HG03575 (cell line): ENCODE results near the gene VENTX.

Experiments used
- ATAC-seq: cut with Tn5 transposase; IDR thresholded peaks from one replicate; pipeline ENCODE4 v1.9.1; 2021; ENCODE audit not compliant: unreplicated experiment, insufficient number of reproducible peaks, low FRiP score; ENCODE audit errors: extremely low read depth

VENTX gene

DNA sequence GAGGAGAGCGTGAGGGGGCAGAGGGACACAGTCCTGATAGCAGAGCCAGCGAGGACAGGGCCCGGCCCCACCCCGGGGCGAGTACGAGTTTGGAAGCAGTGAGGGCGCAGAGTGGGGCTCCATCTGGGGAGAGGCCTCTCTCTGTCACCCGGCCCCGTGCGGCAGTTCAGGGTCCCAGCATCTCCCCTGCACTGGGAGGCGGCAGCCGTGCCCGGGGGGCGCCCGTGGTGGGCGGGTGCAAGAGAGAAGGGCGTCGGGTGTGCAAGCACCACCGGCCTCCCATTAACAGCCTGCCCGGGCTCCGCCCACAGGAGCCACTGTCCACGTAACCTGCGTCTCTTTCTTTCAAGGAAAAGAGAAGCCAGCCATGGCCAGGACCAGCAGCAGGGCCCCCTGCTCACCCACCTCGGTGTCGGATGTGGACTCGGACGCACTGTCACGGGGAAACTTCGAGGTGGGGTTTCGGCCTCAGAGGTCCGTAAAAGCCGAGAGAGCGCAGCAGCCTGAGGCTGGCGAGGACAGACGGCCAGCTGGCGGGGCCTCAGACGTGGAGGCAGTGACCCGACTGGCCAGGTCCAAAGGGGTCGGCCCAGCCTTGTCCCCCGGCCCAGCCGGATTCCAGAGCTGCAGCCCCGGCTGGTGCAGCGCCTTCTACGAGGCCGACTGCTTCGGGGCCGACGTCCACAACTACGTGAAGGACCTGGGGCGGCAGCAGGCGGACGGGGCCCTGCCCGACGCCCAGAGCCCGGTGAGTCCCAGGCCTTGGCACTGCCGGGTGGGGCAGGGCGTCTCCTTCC, 36.3 kb upstream of the VENTX start:
- ATAC-seq: no peak

DNA sequence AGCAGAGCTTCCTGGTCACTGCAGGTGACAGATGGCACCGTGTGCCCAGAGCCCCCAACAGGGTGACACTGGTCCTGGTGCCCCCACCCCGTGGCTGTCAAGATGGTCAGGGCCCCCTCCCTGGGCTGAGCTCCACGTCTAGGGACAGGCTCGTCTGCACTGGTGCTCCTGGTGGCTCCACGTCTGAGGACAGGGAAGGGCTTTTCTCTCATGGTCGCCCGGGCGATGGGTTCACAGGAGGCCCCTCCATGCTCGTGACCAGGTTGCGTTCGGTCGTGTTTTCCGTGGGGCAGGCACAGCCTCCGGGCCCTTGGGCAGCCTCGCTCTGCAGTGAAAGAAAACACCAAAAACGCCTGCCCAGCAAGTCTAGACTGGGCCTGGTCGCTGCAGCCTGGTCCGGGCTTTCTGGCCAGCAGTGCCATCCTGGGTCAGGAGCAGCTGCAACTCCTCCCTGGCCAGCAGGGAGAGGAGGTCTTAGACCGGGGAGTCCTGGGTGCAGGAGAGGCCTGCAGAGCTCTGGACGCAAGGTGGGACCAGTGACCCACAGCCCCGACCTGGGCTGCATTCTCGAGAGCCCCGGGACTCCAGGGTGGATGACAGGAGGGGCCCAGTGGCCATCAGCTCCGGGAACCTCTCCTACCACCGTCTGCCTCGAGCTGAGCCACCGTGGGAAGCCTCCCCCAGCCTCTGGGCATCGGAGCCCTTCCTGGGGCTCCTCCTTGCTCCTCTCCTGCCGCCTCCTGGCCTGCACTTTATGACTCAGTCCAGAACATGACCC, 35.5 kb upstream of the VENTX start:
- ATAC-seq: no peak

DNA sequence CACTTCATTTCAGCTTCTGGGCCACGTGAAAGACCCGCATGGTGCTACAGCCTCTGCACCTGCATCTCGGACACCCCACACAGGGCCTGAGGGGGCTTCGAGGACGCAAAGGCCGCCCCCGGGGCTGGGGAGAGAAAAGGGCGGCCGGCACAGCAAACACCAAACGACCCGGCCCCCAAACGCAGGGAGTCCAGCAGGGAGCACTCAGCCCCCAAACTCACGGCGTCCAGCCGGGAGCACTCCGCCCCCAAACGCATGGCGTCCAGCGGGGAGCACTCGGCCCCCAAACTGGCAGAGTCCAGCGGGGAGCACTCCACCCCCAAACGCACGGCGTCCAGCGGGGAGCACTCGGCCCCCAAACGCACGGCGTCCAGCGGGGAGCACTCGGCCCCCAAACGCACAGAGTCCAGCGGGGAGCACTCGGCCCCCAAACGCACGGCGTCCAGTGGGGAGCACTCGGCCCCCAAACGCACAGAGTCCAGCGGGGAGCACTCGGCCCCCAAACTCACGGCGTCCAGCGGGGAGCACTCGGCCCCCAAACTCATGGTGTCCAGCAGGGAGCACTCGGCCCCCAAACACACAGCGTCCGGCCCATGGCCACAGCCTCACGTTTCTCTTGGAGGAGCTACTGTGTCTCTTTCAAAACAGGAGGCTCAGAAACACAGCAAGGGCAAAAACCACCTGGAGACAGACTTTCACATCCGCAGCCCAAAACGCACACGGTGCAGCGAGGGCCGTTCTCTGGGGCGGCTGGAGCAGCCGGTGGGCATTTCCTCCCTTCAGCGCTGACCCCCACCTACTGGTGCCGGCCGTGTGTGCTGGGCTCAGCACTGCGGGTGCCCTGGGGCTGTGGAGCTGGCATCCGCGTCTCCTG, 34.6 kb upstream of the VENTX start:
- ATAC-seq: no peak

DNA sequence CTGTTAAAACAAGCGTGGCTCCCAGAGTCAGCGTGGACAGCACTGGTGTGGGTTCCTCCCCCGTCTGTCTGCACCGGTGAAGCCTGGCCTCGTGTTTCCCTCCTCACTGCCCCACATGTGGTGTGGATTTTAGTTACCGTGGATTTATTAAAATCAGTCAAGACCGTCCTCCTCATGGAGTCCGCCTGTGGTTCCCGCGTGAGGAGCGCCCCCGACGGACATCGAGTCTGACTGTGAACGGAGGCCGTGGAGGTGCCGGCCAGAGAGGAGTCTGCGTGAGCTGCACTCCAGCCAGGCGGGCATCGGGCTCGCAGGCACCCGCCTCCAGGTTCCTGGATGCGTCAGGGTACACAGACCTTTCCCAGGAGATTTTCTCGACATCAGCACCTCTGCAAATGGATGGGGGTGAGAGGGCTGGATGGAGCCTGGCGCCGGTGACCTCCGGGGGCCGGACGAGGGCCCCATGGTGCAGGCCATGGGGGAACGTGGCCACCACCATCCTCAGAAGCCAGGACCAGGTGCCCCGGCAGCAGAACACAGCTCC, 33.9 kb upstream of the VENTX start:
- ATAC-seq: no peak

DNA sequence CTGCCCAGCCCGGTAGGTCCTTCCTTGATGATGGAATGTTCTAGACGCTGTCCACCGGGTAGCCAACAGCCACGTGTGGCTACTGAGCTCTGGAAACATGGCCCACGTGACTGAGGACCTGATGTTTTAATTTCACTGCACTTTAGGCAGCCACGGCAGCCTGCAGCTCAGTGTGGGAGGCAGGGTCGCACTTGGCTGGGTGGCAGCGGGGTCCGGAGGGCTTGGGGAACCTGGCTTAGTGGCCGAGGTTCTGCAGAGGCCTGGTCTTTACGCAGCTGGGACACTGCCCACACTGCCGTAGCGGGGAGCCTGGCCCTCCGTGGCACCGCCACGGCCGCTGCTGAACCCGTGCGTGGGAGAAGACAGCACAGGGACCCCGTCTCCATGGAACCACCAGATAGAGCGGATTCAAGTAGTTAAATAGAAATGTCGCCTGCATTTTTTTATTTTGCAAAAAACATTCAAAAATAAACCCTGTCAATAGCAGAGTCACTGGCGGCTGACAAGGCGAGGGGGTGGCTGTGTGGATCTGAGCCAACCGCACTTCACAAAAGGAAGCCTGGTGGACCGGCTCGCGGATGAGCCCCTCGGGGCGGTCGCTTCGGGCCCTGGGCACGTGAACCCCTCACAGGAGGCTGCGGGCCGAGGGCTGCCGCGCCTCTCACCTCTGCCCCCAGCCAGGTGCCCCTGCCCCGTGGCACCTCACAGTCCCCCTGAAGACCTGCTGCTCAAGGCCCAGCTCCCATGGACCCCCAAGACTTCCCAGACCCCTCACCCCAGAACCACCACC, 33.2 kb upstream of the VENTX start:
- ATAC-seq: no peak

DNA sequence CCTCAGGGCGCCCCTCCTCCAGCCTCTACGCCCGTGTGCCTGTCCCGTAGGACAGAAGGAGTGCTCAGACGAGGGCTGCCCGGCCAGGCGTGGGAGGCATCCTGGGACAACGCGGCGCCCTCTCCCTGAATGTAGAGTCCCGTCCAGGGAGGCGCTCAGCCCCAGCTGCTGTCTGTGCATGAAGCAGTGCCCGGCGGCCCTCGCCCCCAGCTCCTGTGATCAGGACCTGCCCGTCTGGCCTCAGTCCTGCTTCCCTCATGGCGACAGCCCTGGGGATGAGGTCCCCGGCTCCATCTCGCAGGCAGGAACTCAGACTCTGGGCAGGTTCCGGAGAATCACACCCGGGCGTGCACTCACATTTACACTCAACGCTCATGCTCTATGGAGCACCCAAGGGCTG, 32.5 kb upstream of the VENTX start:
- ATAC-seq: no peak

DNA sequence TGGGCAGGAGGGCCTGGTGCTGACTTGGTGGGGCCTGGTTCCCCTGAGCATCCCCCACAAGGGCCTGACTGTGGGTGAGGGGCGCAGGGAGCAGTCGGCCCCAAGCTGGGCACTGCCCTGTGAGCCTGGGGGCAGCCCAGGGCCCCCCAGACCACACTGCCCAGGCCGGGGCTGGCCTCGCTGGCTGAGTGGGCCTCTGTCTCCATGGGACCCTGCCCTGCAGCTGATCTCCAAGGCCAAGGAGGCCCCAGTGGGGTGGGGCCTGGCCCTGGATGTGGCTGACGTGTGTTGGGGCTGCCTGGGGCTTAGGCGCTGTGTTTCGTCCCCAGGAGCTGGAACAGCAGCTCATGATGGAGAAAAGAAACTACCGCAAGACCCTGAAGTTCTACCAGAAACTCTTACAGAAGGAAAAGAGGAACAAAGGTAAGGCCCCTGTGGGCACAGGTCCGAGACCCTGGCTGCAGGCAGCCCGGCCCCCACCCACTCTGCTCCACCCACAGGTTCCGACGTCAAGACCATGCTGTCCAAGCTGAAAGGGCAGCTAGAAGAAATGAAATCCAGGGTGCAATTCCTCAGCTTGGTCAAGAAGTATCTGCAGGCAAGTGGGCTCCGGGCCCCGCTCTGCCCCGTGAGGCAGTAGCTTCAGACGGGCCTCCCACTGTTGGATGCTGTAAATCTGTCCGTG, 31.2 kb upstream of the VENTX start:
- ATAC-seq: no peak

DNA sequence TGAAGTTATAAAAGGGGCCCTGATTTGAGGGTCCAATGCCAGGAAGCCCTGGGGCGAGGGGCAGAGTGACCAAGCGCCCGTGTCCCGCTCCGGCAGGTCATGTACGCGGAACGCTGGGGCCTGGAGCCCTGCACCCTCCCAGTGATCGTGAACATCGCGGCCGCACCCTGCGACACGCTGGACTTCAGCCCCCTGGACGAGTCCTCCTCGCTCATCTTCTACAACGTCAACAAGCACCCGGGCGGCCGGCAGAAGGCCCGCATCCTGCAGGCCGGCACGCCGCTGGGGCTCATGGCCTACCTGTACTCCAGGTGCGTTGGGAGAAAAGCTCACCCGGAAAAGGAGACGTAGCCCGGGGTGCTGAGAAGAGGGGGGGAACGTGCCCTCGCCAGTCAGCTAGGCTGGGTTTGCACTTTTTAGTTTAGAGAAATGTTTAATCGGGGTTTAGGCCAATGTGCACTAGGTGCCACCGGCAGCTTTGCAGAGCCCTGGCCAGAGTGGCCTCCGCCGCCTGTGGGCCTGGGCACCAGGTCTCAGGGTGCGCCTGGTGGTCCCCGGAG, 30.5 kb upstream of the VENTX start:
- no peak for ATAC-seq

DNA sequence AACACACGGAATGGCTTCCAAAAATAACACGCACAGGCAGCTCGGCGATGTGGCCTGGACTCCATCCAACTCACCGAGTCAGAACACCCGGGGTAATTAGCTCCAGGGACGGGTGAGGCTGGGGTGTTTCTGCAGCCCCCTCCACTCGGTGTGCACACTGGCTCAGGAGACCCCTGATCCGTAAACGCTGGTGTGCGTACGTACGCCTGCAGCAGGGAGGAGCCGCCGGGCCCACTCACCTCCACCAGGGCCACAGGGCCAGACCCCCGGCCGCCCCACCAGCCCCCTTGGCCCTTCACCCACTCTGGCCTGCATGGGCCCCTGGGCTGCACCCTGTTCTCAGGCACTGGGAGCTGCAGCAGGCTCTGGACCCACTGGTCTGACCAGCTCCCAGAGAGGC, 30.0 kb upstream of the VENTX start:
- ATAC-seq: no peak

DNA sequence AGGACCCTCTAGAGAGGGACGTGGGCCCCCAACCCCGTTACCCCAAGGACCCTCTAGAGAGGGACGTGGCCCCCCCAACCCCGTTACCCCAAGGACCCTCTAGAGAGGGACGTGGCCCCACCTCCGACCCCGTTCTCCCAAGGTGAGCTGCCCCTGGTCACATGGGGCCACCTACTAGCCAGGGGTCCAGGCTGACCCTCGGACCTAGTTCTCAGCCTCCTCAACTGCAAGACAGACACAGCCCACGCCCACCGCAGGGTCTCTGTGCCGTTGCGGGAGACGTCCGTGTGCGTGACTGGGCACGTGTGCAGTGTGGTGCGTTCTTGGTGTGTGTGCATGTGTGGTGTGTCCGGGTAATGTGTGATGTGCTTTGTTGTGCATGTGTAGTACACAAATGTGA, 29.2 kb upstream of the VENTX start:
- no peak for ATAC-seq

DNA sequence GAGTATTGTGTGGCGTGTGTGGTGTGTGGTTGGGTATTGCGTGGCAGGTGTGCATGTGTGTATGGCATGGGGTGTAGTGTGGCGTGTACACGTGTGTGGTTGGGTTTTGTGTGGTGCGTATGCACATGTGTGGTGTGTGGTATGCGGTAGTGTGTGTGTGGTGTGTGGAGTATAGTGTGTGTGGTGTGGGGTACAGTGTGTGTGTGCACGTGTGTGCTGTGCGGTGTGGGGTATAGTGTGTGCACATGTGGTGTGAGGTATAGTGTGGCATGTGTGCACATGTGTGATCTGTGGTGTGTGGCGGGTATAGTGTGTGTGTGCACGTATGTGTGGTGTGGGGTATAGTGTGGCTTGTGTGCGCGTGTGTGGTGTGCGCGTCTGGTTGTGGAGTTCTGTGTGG, 28.5 kb upstream of the VENTX start:
- ATAC-seq: no peak

DNA sequence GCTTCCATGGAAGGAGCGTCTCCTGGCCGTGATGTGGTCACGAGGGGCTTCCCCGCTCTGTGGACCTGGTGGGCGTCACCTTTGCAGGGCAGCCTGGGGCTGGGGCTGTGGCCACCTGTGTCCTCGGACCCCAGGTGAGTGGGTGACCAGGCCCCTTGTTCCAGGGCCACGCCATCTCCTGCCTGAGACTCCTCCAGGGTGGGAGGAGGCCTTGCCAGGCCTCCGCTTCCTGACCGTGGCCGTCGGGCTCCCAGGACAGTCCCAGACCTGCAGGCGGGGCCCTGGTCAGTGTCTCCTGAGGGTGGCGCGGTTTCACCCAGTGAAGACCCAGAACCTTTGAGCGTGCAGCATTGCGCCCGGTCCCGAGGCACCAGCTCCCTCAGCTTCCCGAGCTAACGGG, 28.0 kb upstream of the VENTX start:
- no peak for ATAC-seq

DNA sequence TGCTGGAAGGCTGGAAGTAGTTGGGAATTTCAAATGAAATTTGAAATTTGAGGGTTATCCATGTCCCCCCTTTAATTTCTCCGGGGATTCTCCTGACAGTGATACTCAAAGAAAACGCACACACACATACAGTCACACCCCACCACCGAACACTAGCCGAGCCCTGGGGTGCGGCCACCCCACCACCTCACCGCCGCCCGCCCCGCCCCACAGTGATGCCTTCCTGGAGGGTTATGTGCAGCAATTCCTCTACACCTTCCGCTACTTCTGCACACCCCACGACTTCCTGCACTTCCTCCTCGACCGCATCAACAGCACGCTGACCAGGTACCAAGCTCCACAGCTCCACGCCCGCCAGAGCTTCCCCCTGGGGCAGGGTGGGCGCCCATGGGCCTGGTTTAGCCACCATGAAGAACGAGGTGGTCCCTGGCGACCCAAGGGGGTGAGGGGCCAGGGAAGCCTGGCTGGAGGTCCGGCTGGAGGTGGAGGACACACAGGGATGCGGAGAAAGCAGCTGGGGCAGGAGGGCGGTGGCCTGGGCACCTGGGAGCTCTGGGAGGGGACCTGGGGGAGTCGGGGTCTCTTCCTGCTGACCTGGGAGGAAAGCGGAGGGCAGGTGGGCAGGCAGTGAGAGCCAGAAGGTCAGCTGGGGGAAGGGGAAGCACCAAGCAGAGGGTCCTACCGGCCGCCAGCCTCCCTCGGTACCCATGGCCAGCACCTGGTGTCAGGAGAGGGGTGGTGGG, 27.1 kb upstream of the VENTX start:
- no peak for ATAC-seq

DNA sequence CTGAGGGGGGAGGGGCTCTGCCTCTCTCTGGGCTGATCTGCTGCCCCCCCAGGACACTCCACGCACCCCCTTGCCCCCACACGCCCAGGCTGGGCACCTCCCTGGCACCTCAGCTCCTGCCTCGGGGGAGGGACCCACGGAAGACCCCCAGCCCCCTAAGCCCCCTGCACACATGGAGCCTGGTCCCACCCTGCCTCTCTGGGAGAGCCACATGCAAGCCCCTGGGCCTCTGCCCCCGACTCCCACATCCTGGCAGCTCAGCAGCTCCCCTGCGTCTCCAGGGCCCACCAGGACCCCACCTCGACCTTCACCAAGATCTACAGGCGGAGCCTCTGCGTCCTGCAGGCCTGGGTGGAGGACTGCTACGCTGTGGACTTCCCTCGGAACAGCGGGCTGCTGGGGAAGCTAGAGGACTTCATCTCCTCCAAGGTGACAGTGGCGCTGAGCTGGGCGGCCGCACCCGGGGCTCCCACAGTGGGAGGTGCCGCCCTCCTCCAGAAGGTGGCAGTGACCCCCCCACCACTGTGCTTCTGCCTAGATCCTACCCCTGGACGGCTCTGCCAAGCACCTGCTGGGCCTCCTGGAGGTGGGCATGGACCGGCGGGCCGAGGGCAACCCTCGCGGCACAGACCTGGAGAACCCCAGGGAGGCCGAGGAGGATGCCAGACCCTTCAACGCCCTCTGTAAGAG, 26.4 kb upstream of the VENTX start:
- ATAC-seq: no peak

DNA sequence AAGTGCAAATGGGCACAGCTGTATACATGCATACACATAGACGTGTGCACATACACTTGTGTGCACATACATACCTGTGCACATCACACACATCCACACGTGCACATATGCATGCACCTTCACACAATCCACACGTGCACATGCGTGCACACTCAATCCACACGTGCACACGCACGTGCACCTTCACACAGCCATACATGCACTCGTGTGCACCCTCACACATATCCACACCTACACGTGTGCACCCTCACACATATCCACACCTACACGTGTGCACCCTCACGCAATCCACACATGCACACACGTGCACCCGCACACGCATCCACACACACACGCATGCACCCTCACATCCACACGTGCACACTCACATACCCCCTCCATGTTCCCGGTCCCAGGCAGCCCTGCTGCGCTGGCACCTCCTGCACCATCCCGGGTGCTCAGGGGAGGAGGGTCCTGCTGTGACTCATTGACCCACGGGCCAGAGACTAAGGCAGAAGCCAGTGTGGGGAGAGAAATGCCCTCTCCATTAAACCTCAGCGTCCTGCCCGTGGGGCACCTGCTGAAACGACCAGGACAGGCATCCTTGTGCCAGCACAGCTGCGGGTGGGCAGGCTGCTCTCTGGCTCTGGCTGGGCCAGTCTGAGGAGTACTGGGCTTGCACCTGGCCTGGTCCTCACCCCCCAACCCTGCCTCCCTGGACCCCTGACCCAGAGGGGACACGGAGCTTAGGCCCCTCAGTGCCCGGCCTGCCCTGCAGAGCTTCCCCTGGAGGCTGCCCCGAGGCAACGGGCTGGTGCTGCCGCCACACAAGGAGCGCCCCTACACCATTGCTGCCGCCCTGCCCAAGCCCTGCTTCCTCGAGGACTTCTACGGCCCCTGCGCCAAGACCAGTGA, 25.4 kb upstream of the VENTX start:
- no peak for ATAC-seq
